Activated gamma-delta T cell treated with anti-CD3 and anti-CD28 coated beads, Interleukin-2, amount 50 U/mL, for 16 hours (primary cell): Measurements from ENCODE around the gene UCK2.

ENCODE experiments used
- DNase-seq: peaks from one replicate; pipeline ENCODE4 v3.0.0-alpha.2; 2020; ENCODE audit warnings: low read depth

UCK2 gene

DNA sequence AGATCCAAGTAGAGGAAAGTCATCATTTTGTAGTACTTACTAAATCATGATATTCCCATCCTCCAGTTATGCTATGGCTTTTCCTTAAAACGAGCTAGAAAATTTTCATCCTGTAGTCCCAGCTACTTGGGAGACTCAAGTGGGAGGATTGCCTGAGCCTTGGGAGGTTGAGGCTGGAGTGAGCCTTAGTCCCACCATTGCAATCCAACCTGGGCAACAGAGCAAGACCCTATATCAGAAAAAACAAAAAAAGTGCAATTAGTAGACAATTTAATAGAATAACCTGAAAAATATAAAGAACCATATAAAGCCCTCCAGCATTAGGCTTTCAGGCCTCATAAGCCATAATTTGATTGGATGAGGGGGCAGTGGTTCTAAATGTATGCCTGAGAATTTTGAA is 6.8 kb downstream of the UCK2 start:
- no peak for DNase-seq

DNA sequence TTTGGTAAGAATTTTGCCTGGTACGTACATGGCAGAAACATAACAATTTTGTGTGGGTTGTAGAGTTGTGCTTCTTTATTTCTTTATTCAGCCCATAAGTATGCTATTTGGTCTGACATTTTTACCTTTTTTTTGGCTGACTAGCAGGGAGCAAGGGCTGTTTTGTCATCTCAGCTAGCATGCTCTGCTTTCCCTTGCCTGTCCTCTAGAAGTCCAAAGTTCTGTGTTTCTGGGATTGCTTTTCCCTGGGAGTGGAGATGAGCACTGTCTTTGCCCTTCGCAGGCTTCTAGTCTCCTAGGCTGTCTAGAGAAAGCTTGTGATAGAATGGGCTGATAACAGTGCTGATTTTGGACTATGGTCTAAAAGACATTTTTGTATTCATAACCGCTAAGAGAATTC is 7.5 kb downstream of the UCK2 start:
- no peak for DNase-seq

DNA sequence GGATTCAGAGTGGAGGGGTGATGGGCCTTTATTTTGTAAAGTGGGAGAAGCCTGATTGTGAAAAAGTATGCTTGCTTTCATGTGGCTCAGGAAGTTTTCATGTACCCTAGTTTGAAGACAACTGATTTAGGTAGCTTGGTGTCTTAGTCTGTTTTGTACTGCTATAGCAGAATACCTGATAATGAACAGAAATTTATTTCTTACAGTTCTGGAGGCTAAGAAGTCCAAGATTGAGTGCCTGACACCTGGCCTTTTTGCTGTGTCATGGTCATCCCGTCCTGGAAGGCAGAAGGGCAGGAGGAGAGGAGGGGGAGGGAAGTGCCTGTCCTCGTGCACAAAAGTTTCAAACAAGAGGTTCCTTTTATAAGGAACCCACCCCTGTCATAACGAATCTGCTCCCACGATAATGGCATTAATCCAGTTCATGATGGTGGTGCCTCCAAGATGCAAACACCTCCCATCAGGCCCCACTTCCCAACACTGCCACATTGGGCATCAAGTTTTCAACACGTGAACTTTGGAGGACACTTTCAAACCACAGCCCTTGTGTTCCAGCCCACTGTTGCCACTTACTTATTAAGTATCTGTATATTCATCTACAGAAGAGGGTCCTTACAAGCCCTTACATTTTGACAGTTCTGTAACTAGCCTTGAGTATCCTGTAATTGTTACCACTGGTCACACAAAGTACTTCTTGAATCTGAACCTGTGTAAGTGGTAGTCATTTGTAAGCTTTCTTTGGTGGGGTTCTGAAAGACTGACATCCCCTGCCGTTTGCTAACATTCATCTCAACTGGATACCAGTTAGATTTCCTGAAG is 9.5 kb downstream of the UCK2 start:
- DNase-seq: no peak

DNA sequence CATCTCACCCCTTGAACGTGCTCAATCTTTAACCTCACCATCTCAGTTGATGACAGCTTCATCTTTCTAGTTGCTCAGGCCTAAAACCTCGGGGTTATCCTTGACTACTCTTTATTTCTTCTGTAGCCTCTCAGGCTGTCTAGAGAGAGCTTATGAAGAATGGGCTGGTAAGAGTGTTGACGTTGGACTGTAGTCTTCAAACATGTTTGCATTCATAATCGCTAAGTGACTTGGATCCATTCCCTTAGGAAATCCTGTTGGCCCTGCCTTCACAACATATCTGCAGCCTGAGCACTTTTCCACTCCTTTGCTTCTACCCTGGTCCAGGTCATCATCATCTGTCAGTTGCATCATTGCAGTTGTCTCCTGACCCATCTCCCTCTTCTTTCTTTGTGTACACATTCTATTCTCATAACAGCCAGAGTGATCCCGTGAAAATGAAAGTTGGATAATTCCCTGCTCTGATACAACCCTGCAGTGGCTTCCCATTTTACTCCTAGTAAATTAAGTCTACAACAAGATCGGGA is 10.5 kb downstream of the UCK2 start:
- no peak for DNase-seq

DNA sequence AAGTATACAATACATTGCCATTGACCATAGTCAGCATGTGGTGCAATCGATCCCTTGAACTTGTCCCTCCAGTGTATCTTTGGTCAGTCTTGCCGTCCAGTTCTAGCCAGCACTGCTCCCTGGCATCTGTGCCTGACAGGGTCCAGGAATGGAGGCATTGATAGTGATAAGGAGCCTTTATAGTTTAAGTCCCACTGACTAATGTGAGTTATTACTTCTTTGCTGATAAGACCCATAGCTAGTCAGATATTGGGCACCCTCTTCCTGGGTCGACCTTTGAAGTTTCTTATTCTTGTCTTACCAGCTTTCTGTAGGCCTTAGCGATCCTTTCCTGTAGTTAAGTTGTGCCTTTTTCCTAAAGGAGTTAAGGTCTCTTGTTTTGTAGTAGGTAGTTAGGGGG is 13.0 kb downstream of the UCK2 start:
- DNase-seq: no peak

- no peak for DNase-seq
Measured at GRCh38 chr1:165841582-165842017, 14.2 kb downstream of the UCK2 start.

DNA sequence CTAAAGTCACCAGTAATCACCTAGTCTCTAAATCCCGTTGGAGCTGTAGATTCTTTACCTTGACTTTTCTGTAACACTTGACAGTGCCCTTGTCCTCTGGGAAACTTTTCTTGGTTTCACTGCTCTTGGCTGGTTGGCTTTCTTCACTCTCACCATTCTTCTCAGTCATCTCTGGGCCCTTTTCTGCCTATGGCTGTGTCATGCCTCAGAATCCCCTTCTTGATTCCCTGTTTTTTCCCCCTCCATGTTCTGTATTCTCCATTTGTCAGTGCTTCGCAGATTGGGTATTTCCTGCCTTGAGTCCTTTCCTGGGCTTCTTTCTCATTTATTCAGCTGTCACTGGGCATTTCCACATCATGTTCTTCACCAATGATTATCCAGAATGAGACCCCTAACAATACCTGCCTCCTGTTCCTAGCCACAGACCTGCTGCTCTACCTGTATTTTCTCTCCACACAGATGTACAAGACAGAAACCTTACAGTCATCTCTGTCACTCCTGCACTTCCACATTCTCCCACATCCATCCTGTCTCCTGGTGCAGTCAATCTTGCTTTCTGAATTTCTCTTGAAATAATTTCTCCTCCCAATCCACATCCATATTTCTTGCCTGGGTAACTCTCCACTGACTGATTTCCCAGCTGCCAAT is 14.7 kb downstream of the UCK2 start:
- no peak for DNase-seq

DNA sequence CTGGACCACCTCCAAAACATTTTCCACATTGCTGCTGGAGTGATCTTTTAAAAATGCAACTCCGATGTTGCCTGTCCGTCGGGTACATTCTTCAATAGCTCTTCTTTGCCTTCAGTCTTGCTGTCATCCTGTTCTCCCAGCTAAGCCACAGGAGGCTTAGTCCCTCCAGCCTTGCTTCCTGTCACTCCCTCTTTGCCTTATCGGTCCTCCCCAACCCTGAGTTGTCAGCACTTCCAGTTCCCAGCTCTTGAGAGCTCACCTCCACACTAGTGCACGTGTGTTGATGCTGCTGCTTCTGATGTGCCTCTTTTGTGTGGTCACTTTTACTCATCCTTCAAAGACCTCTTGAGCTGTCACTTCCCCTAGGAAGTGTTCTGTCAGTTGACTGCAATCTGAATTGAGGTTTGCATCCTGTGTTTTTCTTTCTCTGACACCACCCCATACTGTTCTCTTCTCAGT is 15.3 kb downstream of the UCK2 start:
- no peak for DNase-seq

- no peak for DNase-seq
Measured at GRCh38 chr1:165843304-165843703, 15.9 kb downstream of the UCK2 start.

DNA sequence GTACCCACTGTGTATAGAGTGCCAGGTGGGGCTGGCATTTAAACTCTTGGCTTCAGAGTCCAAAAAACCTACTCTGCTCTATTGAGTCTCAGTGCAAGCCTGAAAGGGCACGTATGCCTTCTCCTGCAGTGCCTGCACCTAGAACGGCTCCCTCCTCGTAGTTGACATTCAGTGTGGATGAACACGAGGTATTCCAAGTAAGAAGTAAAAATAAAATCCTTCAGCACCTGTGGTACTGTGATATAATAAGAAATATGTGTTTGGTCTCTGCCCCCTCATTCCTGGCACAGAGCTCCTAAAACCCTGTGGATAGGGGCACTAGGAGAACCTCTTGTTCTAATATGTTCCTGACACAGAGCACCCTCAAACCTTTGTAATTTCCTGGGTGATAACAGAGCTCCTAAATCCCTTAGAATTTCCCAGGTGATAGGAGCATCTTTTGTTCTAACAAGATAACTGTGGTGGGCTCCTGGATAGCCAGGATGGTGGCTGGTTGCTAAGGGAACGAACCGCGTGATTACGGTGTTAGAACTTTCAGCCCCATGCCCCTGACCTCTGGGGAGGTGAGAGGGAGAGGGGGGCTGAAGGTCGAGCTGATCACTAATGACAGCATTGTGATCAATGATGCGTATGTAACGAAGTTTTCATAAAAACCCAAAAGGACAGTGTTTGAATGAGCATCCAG is 16.8 kb downstream of the UCK2 start:
- no peak for DNase-seq

DNA sequence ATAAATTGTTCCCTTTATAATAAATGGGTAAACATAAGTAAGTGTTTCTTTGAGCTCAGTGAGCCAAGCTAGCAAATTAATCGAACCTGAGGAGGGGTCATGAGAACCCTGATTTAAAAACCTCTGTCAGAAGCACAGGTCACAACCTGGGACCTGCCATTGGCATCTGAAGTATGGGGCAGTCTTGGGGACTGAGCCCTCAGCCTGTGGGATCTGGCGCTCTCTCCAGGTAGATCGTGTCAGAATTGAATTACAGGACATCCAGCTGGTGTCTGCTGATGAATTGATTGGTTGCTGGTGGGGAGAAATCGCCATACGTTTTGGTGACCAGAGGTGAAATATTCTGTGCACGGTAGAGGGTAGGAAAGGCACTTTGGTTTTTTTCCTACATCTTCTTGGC is 17.5 kb downstream of the UCK2 start:
- DNase-seq: no peak

DNA sequence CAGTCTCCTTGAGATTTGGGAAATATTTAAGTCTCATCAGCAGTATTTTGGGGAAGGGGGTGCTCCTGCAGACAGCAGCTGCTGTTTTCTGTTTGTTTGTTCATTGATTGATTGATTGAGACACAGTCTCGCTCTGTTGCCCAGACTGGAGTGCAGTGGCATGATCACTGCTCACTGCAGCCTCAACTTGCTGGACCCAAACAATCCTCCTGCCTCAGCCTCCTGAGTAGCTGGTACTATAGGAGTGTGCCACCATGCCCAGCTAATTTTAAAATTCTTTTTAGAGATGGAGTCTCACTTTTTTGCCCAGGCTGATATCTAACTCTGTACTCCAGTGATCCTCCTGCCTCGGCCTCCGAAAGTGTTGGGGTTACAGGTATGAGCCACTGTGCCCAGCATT is 18.2 kb downstream of the UCK2 start:
- DNase-seq: no peak

DNA sequence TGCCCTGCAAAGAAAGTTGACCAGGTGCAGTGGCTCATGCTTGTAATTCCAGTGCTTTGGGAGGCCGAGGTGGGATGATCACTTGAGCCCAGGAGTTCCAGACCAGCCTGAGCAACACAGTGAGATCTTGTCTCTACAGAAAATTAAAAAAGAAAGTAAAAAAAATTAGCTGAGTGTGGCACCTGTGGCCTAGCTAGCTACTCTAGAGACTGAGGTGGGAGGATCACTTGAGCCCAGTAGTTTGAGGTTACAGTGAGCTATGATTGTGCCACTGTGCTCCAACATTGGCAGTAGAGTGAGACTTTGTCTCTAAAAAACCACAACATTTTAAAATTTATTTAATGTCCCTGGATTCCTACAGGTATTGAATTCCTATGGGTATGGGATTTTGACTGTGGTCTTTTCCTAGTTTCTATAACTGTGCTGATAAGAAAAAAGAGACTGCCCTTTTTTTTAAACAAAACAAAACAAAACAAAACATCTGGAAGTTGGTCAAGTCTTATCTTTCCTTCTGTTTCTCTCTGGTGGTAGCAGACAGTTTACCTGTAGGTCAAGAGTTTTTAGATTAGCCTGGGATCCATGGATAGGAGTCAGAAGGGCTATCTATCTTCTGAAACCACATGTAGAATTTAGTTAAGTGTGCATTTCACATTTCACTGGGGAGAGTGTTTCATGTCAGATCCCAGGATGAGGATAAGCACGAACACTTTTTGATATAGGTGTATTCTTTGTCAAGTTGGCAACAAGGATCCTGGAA is 18.8 kb downstream of the UCK2 start:
- no peak for DNase-seq

GRCh38 chr1:165847486-165847885 is 20.1 kb downstream of the UCK2 start:
- DNase-seq: no peak

DNA sequence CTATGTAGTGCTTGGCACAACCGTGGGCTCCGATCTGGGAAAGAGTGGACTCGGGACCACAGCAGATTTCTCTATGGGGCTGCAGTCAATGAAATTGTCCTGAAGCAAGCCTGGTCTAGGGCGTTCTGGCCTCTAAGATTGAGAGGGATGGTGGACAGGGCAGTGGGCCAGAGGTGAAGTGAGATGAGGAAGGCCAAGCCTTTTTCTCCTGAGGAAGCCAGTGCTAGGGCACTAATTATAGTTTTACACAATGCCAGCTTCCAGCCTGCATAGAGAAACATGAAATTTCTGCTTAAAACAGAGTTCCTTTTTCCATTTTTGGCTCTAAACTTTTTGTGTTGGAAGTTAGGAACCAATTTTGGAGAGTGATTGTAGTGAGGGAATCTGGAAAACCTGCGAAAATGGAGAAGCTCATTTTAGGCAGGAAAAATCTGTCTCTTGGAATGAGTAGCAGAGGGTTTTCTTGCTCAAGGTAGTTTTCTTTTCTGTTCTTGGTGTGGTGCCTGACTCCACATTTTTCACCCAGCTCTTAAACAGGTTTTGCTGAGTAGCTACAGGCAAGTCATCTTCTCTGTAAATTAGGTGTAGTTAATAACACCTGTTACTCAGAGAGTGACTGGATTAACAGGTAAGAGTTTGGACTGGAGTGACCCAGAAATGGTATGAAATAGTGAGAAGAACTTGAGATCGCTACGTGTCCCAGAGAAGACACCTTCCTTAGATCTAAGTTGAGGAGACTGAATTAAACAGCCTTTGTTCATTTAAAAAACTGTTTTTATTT is 22.1 kb downstream of the UCK2 start:
- DNase-seq: no peak

- DNase-seq: no peak
Measured at GRCh38 chr1:165851034-165851658, 23.7 kb downstream of the UCK2 start.

- no peak for DNase-seq
Measured at GRCh38 chr1:165852871-165853270, 25.5 kb downstream of the UCK2 start.

DNA sequence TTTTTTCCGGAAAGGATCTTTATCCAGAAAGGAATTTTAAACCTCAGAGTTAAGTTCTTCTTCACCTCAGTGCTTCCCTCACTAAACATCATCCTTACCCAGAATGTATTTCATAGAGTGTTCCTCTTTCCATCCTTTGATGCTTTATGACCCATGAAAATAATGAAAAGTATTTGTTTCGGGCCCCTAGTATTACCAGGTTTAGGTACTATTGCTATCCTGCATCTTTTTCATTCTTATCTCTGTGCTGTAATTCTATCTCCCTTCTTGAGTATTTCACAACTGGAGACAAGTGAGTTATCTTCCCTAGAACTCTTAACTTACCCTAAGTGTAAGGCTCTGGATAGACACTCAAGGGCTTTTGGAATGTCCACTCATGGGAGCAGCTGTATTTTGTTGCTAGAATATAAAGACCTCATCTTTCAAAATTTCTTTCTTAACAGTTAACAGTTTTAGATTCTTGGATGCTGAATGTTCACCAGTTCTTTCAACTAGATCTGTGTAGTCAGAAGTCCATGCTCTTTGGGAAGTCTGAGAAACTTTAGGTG is 26.2 kb downstream of the UCK2 start:
- no peak for DNase-seq

DNA sequence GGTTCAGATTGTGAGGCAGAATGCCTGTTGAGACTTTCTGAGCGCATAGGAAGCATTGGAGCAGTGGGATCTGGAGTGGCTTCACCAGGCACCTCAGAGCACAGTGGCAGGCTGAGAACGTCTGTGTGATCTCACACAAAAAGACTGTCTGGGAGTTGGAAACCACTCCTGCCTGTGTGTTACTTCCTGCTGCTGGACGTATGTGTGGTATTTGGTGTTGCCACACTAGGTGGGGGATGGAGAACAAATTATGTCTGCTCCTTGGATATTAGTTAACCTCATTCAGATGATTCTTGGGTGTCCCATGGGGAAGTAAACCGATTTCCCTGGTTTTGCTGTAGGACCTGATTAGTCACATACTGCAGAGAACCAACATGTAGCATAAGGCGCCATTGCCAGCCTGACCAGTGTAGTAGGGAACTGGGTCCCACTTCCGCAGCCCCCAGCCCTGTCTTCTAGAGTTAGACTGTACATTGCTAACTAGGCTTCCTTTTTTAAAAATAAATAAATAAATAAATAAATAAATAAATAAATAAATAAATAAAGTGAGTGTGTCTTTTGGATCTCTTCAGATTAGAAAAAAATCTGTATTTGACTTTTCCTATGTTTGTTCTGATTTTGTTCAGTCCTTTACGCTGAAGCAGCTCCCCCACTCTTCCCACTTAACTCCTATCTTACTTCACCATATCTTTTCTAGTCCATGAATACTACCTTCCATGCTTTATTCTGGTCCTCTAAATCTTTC is 26.9 kb downstream of the UCK2 start:
- DNase-seq: no peak
